NCI-H146 treated with DMSO at 0.1 percent for 48 hours (cell line): ENCODE data around the gene TFDP1.
A peak's percentile ranks its signal among the peaks of the same experiment; 100 is the strongest.

ENCODE experiments used
- DNase-seq: peaks from one replicate; lab custom pipeline; 2025; ENCODE audit not compliant: unreplicated experiment; lab: John Stamatoyannopoulos, UW

The TFDP1 gene

DNA sequence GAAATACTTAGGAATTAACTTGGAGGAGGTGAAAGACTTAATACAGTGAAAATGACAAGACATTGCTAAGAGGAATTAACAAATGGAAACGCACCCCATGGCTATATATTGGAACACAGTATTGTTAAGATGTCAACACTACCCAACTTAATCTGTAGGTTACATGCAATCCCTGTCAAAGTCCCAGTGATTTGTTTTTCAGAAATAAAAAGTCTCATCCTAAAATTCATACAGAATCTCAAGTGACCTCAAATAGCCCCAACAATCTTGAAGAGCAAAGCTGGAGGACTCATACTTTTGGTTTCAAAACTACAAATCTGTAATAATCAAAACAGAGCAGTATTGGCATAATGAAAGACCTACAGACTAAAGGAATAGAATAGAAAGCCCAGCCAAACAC lies 60.2 kb downstream of the TFDP1 start:
- no peak for DNase-seq

DNA sequence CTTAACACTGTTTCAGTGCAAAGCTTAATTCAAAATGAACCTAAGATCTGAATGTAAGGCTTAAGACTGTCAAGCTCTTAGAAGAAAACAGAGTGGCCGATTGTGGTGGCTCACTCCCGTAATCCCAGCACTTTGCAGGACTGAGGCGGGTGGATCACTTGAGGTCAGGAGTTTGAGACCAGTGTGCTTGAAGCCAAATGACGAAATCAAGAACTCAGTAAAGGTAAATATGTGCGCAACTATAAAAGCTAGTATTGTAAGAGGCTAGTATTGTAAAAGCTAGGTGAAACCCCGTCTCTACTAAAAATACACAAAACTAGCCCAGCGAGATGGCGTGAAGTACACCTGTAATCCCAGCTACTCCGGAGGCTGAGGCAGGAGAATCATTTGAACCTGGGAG lies 60.8 kb downstream of the TFDP1 start:
- DNase-seq = no peak

DNA sequence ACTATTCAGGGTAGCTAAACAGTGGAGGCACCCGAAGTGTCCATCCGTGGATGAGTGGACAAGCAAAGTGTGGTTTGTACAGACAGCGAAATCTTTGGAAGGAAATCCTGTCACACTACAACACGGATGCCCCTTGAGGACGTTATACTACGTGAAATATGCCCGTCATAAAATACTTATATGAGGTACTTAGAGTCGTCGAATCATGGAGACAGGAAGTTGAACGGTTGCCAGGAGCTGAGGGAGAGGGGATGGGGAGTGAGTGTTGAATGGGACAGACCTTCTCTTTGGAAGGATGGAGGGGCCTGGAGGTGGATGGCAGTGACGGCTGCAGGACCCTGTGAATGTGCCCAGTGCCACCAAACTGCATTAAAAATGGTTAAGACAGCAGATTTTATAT lies 61.8 kb downstream of the TFDP1 start:
- no peak for DNase-seq

DNA sequence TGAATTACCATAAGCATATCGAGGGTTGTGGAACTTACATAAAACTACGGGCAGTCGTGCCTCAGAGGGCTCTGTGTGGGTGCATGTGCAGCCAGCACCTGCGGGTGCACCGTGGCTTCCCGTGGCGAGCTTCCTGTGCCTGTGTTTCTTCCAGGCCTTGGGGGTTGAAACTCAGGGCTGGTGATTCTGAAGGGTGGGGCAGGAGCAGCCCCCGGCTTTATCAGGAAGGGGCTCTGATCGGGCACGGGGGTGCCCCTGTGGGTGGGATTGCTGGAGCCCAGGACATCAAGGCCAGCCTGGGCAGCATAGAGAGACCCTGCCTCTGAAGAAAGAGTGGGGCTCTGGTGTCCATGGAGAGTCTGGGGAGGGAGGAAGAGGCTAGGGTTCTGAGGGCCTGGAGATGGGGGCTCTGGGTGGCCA lies 62.4 kb downstream of the TFDP1 start:
- DNase-seq = no peak

DNA sequence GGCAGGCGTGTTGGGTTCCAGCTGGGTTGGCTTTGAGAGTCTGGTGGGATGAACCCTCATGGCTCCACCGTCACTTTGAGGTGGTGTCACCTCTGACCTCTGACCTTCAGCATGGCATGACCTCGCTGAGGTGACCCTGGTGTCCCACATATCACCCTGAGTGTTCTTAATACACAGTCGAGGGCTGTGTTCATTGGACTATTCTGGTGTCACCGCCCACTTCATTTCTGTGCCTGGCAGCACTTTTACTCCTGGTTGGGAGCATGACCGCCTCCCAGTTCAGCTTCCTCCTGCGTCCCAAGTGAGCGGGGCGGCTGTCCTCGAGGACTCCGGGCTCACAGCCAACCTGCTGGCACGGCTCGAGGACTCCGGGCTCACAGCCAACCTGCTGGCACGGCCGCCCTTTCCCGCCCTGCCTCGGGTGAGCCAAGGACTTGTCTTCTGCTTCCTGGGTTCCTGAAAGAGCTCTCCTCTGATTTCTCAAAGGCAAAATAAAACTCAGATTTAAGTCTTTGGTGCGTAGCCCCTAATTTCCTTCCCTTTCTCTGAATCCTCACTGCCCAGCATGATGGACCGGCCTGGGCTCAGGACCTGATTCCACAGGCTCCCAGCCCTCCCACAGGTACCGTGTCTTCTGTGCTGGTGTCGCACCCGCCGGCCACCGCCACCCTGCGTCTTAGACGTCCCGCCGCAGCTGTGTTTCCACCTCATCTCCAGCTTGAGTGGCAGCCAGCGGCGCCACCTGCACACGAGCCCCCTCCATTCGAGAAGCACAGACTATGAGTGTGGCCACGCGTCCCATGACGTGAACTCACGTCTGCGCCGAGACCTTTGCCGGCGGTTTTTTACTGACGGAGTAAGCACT lies 63.0 kb downstream of the TFDP1 start:
- DNase-seq = no peak

DNA sequence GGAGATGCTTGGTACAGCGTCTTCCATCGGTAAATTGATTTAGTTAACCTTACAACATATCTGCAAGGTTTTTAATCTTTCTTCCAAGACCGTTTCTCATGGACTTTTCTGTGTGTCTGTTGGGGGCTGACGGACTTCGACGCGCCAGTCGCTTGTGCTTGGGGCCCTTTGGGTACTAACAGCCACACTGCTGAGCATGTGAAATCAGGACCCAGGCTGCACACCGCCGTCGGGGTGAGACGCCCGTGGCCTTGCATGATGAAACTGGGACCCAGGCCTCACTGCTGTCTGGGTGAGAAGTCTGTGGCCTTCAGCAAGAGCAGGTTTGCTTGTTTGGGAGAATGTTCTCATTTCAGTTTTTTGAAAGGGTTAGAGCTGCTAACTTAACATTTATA lies 63.7 kb downstream of the TFDP1 start:
- no peak for DNase-seq

DNA sequence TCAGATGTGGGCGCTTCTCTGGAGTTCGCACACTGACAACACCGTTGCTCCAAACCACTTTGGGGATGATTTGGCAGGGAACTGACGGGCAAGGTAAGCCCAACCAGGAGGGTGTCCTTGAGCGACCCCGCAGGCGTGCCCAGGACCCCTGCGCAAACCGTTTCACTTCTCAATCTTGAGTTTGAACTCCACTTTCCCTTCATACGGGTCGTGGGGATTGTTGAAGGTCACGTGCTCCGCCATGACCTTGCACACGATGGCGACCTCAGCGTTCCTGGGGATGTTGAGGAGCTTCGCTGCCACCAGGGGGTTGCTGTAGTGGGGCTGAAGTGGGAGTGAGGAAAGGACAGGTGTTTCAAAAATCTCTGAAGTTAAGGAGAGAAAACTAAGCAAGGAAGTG lies 64.7 kb downstream of the TFDP1 start:
- no peak for DNase-seq

DNA sequence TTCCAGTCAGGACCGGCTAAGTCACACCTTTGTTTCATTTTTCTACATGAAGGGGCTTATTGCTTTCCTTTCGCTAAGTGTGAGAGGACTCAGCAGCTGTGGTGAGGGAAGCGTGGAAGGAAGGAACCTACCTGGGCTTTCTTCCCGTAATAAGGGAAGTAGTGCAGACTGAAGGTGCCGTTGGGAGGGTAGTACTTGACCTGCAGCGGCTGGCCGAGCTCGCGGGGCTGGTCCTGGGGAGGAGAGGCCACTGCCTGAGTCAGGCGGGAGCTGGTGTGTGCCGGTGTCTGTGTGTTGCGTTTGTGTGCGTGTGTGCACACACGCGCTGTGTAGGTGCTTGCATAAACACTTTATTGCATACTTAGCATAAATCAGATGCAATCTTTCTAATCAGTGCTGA lies 65.7 kb downstream of the TFDP1 start:
- DNase-seq = no peak

DNA sequence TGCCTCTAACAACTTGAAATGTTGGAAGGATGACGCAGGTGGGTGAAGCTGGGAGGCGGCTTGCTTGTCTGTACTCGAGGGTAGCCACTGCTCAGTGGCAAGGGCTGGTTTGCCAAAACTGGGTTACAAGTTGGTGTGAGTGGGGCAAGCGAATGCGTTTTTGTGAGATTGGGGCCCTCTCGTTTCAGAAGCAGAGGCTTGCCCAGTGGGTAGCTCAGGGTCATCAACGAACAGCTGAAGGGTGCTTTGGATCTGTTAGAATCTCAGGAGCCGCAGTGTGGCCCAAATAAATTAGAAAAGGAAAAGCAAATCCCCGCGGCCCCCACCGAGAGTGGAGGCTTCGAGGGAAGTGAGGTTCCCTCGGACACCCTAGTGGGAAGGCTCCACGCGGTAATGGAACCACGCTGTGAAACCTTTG lies 66.2 kb downstream of the TFDP1 start:
- DNase-seq = no peak

DNA sequence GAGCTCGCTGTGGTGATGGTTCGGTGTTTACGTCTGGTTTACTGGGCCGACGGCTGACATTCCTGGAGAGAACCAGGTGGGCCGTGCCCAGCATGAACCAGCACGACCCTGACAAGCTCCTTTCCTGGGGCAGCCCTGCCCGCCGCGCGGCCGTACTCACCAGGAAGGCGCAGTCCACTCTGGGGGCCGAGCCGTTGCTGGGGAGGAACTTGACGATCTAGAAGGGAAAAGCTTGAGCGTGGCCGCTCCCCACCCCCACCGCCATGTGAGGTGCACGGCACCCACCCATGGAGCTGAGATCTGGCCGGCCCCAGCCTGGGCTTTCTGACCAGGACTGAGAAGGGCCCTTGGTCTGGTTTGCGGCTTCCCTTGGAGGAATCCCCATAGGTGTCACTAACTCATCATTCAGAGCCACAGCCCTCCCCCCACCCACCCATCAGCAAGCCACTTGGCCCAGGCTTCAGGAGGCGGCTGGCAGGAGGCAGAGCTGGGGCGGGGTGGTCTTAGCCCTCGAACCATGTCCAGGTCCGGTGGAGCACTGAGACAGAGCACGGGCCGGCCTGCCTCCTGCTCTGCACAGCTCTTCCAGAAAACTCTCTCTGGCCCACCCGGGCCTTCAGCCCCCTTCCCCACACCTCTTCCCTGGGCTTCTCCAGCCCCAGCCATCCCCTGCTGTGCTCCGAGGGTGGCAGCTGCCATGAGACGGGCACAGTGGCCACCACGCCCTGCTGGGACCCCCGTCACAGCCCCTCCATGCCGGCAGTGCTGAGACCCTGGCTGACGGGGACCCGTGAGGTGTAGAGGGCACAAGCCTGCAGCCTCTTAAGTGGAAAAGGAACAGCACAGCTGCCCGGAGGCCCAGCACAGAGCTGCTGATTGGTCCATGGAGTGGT lies 67.2 kb downstream of the TFDP1 start:
- no peak for DNase-seq

DNA sequence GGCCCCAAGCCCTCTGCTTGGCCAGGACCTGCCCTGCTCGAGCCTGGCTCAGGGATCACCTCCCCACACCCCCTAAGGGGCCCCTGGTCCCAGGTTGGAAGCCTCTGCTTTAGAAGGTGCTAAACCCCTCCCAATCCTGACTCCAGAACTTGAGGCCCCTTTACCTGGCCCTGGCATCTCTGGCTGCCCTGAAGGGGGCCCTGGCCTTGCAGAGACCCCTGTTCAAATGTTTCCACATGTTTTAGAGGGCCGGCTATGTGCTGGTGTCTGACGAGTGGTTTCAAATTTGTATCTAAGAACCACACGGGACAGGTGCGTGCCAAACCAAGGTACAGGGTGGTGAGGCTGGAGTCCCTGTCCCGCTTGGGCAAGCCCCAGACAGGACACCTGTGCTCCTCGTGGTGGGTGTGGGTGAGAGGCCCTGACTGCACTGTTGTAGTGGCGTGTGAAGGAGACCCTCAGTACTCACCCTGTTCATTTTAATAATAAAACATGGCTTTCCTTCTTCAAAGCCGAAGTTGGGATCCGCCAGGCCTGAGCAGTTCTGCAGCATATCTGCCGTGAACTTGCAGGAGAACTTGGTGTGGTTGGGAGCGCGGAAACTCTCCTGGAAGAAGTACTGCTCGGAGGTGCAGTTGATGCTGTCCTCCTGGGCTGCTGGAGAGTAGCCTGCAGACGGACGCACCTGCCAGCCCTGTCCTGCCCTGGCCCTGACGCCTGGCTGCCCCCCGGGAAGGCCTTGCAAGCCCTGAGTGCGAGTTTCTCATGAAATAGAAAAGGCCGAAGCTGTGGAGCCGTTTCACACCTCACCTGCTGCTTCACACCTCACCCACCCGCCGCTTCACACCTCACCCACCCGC lies 68.1 kb downstream of the TFDP1 start:
- DNase-seq = no peak

DNA sequence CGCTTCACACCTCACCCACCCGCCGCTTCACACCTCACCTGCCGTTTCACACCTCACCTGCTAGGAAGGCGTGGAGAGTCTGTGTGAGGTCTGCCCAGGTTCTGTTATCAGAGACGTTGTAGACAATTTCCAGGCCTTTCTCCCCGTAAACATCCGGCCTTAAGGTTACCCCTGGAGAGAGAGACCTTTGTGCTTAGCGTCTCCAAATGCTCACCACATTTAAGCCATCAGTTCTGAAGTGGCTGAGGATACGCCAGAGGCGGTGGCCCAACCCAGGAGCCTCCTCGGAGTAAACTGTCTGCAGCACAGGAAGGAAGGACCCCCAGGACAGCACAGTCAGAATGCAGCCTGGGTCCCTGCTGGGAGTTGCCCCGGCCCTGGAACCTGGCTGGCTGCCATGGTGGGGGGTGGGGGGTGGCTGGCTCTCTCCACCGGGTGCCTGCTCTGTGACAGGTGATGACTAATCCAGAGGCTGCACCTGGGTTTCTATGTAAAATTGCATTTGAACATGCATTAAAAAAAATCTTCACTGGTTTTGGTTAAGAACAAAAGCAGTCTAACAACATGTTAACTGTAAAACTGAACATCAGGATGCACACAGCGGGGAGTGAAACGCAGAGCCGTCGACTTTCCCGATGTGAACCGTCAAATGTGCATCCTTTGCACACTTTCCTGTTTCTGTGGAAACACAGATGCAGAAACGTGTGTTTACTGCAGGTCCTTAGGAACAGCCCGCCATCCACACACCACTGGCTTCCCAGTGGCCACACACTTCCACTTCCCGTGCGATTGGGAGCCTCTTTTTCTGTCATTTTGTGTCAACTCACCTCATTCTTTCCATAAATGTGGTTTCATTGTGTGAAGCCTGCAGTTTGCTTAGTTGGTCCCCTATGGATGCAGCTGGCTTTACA lies 69.0 kb downstream of the TFDP1 start:
- peak; percentile 75 for DNase-seq

DNA sequence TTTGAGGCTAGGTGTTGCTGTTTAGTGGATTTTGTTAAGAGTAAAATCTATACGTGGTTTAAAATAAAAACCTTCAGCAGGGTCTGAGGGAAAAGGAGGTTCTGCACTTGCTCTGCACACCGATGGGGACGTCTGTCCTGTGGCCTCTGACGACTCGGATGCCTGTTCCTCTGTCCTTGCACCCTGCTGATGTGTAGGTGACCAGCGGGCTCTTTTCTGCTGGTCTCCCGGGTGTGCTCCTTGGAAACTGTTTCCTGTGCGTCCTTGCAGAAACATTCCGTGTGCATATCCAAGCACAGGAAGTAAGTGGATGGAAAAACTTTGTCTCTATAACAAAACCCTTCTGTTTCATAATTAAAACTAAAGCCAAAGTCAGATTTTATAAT lies 69.6 kb downstream of the TFDP1 start:
- DNase-seq = no peak

DNA sequence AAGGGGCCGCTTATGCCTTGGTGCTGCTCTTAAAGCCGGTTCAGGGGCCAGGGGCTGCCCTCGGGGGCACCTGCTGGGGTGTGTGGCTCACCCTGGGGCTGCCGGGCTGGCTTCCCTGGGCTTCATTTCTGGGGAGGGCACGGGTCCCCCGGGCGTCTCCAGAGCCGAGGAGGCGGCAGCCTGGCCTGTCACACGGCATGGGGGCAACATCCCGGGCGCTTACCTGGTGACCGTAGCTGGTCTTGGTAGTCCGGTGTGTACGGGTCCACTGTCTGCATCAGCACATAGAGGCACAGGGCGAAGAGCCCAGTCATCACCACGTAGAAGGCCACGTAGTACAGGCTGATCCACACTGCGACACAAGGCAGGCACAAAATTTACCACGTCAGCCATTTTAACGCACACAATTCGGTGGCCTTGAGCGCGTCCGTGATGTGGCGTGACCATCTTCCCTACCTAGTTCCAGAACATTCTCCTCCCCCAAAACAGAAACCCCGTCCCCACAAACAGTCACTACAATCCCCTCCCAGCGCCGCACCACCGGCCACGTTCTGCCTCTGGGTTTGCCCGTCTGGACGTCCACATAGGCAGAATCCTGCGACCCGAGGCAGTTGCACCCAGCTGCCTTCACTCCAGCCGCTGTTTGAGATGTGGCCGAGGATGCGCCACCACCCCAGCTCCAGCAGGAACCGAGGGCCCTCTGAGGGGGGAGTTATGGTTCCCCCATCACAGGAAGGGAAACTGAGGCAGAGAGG lies 70.2 kb downstream of the TFDP1 start:
- DNase-seq = no peak

DNA sequence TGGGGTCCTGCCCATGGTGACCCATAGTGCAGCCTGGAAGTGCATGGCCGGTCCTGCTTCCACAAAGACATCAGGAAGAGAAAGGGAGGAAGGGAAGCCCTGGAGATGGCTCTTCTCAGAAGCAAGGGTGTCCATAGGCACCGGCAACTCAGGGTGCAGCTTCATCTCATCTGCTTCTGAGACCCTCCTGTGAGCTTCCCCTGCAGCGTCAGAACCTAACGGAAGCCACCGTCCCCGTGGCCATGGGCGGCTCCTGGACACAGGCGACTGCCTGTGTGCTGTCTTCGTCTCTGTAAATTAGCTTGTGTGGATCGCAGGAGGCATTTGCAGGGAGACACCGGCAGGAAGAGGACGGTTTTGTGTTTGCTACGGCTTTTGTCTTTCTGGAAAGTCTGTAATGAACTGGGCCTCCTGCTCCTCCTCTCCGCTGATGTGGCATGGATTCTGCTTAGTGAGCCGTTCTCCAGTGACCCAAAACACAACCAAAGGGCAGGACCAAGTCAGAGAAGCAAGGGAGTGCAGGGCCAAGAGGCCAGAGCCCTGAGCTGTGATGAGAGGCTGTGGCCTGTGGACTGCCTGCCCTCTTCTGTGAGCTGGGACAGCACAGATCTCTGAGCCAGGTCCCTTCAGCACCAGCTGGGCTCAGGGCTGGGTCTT lies 70.9 kb downstream of the TFDP1 start:
- no peak for DNase-seq

DNA sequence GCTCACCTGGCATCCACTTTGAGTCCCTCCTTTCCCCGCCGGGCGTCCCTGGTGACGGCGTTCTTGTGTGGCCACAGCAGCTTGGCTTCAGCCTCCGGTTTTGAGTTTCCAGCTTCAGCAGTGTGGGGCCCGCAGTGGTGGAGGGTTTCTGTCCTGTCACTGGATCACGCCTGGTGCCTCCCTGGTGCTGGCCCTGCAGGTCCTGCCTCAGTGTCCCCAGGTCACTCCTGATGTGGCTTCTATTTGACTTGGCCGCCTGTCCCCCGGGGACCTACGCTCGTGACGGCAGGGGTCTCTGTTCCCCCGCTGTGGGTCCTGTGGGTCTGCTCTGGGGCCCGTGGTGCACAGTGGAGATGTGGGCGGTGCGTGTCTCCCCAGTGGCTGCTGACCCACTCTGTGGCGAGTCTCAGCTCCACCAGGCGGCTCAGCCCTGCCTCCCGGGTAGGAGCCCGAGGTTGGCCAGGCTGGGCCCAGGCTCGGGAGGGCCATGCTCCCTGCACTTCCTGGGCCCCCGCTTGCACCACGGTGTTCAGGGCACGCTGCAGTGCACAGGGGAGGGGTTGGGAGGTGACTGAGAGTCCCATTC lies 71.5 kb downstream of the TFDP1 start:
- no peak for DNase-seq

DNA sequence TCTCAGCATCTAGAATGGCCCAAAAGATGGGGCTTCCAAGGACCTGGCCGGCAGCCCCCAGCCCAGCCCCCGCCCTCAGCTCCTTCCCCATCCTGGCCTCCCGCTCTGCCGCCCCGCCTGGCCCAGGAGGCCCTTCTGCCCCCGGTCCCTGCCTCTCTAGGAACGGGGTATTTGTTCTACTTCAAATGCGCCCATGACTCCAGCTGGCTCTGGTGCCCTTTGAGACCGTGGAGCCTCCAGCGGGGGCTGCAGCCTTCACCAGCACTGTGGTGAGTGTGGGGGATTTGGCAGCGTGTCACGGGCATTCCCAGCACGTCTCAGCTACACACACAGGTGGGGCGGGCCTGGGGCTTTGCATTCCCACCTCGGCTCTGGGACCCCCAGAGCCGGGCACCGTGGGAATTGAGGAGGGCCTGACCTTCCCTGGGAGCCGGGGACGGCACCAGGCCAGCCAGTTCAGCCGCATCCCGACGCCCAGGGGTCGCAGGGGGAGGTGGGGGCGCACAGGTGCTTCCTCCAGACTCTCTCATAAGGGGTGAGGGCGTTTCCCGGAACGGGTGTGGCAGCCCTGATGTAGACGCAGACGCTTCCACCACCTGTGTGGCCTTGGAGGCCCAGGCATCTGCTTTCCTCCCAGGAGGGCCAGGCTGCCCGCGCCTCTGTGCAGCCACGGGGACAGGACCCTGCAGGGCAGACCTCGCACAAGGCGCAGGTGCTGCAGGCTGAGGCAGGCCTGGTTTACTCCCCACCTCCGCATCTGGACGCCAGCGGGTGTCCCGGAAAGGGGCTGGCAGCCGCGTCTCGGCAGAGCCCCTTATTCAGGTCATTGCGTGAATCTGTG lies 72.5 kb downstream of the TFDP1 start:
- DNase-seq = no peak
